NCI-H146 treated with DMSO at 0.1 percent for 48 hours (cell line): ENCODE results near the gene HRH2.
"Not testable (repeated sequence)": the region's sequence is repeated elsewhere in the genome, so short reads cannot be mapped to it uniquely, and the experiment has no call there.

Experiments
- DNase-seq: peaks from one replicate; lab custom pipeline; 2025; ENCODE audit not compliant: unreplicated experiment; lab: John Stamatoyannopoulos, UW

HRH2 gene

DNA sequence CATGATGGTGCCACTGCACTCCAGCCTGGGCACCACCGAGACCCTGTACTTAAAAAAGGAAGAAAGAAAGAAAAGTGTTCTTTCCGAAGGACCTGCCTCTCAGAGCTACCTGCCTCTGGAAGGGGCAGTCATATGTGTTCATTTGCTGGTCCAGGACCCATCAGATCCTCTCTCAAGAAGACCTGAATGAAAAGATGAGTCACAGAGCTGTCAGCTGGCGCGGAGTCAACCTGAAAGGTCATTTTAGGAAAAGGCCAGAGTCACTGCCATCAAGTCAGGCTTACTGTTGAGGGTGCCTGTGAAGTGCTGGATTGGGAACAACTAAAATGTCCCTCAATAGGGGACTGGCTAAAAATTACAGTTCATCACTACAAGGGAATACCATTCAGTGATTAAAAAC is 14.9 kb upstream of the HRH2 start:
- DNase-seq, result no peak

DNA sequence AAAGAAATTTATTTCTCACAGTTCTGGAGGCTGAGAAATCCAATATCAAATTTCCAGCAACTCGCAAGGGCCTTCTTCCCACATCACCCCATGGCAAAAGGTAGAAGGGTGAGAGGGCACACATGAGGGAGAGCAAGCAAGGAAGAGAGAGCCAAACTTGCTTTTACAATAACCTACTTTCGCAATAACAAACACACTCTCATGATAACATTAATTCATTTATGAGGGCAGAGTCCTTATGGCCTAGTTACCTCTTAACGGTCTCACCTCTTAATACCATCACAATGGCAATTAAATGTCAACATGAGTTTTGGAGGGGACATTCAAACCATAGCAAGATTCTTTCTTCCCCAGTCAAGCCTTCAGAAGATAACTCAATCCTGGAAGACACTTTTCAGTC is 11.6 kb upstream of the HRH2 start:
- no peak for DNase-seq

DNA sequence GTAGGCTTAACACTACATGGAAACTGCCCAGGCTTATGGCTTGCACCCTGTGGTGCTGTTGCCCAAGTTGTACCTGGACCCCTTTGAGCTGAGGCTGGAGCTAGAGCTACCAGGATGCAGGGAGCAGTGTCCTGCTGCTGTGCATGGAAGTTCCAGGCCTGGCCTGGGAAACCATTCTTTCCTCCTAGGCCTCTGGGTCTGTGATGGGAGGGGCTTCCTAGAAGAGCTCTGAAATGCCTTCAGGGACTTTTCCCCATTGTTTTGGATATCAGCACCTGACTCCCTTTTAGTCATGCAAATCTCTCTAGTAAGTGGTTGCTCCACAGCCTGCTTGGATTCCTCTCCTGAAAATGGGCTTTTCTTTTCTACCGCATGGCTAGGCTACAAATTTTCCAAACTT is 7.9 kb upstream of the HRH2 start:
- DNase-seq, result no peak

DNA sequence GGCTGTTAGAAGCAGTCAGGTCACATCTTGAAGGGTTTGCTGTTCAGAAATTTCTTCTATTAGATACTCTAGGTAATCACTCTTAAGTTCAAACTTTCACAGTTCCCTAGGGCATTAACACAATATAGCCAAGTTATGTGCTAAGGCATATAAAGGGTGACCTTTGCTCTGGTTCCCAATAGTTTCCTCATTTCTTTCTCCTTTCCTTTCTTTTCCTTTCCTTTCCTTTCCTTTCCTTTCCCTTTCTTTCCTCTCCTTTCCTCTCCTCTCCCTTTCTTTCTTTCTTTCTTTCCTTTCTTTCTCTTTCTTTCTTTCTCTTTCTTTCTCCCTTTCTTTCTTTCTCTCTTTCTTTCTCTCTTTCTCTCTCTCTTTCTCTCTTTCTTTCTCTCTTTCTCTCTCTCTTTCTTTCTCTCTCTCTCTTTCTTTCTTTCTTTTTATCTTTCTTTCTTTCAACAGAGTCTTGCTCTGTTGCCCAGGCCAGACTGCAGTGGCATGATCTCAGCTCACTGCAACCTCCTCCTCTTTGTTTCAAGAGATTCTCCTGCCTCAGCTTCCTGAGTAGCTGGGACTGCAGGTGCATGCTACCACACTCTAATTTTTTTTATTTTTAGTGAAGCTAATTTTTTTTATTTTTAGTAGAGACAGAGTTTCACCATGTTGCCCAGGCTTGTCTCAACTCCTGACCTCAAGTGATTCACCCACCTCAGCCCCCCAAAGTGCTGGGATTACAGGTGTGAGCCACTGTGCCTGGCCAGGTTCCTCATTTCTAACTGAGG is 7.3 kb upstream of the HRH2 start:
- DNase-seq, result not testable (repeated sequence)

DNA sequence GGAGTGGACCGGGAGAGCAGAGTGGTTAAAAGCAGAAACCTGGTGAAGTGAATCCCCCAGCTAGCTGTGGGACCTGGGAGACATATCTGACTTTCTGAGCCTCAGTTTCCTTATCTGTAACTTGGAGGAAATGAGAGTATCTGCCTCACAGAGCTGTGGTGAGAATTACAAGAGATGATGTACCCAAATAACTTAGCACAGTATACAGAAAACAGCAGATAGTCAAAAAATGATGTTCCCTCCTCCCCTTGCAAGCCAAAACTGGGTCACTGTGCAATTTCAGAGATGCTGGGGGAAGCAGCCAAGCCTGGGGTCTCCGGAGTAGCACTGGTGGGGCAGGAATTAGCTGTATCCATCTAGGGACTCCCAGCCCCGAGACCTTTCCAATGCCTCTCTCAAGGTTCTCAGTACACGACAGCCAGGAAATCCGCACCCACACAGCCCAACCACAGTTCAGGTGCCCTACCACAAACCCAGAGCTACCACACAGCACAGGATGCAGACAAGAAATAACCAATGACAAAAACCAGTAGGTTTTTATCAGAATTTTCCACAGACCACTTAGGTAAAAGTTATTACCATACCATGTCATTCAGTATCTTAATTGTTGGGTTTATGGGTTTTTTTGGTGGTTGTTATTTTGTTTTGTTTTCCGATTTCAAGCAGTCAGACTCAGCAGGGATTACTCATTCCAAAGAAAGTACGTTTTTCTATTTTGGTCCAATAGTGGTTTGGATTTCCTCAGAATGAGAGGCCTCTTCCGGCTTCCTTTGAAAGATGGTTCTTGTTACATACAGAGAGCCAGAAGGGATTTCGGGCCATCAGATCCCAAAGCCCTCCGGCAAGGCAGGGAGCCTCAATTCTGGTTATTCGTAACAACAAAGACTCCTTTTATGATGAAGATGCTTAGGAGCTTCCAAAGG is 4.9 kb upstream of the HRH2 start:
- no peak for DNase-seq

DNA sequence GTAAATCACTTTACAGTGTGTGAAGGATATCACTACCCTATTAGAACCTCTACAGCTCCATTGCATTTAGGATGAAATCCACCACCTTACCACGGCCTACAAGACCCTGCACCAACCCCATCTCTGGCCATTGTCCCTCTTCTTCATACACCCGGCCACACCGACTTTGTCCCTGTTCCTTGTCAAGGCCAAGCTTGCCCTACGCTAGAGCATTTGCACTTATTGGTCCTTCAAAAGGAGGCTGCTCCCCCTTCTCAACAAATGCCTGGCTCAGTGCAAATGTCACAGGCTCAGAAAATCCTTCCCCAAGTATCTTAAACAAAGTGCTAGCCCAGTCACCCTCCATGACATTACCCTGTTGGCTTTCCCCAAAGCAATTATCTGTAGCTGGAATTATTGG is 4.1 kb upstream of the HRH2 start:
- no peak for DNase-seq

DNA sequence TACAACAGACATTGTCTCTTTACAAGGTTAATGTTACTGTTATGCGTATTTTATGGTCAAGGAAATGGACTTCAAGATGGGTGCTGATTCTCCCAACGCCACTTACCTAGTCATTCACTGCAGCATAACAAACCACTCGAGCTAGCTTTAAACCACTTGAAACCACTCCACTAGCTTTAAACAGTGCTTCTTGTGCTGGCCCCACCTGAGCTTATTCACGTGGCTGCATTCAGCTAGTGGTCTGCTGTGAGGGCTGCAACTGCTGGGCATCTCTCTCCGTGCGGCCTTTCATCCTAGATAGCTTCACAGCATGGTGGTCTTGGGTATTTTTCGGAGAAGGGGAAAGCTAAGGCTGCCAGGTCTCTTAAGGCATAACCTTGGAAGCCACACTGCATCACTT is 3.5 kb upstream of the HRH2 start:
- DNase-seq, result no peak

DNA sequence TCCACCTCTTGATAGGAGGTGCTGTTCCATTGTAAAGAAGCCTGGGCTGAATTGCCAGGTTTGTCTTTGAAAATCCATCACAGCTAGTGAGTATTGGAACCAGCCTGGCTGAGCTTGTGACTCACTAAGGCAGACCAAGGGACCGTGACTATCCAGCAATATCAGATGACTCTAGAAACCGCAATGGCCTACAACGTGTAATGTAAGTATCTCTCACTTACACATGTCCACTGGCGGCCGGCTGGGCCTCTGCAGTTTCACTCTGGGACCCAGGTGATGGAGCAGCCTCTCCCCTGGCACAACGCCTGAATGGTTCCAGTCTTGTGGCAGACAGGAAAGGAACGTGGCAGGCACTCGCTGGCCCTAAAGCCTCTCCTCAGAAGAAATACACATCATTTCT is 3.1 kb upstream of the HRH2 start:
- no peak for DNase-seq

DNA sequence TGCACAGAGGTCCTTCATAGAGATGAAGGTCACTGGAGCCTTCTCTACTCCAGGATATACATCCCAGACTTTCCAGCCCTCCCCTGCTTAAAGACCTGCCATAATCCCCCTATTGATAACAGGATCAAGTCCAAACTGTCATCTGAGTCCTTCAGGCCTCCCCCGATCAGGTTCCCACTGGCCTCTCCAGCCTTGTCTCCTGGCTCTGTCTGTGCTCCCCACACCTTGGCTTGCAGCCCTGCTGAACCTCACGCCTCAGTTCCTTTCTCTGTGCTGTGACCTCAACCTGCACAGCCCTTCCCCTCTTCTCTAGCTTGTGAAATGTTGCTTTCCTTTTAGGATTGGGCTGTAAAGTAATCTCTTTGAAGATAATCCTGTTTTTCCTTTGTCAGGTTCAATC is 2.5 kb upstream of the HRH2 start:
- DNase-seq, result no peak

DNA sequence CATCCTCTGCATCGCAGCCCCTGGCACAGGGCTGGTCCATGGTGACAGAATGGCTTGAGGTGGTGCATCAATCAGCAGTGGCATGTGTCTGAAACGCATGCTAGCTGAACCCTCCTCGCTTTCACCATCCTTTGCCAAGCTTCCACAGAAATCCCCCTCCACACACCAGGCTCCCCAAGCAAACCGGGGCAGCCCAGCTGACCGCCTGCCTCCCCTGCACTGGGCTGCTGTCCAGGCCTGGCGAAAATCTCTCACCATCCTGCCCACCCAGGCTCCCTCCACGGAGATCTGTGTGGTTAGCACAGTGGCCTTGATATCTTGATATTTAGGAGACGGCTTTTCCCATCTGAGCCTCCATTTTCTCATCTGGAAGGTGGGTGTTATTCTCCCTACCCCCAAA is 905 bp upstream of the HRH2 start:
- no peak for DNase-seq

DNA sequence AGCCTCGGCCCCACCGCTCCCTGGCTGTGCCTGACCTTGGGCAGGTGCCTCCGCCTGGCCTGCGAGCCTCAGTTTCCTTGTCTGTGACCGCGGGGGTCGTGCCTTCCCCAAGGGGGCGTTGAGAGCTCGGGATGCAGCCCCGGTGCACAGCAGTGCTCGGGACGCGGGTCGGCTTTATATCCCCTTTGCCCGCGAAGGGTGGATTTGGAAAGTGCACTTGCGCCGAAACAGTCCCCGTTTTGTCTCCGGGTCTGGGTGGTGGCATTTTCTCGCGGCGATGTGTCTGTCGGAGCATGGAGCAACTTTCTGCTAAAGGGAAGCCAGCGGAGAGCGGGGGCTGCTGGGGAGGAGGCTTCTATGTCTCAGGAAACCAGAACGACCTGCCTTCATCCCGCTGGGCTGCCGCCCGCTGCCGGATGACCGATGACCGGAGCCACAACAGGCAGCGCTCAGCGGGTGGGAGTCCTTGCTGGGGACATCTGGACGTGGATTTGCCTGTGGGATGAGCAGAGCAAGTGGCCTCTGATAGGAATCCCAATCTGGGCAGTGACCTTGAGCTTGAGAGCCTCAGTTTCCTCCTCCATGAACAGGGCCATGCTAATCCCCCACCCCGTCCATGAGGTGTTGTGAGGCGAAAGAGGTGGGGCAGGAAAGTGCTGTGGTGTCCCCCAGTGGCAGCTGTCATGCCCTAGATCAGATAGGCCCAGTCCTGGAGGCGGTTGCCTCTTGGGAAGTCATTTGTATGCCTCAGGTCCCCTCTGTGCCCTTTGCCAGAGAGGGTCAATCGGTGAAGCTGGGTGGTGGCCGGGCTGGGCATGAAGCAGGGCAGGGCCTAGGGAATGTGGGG is 651 bp downstream of the HRH2 start:
- no peak for DNase-seq

DNA sequence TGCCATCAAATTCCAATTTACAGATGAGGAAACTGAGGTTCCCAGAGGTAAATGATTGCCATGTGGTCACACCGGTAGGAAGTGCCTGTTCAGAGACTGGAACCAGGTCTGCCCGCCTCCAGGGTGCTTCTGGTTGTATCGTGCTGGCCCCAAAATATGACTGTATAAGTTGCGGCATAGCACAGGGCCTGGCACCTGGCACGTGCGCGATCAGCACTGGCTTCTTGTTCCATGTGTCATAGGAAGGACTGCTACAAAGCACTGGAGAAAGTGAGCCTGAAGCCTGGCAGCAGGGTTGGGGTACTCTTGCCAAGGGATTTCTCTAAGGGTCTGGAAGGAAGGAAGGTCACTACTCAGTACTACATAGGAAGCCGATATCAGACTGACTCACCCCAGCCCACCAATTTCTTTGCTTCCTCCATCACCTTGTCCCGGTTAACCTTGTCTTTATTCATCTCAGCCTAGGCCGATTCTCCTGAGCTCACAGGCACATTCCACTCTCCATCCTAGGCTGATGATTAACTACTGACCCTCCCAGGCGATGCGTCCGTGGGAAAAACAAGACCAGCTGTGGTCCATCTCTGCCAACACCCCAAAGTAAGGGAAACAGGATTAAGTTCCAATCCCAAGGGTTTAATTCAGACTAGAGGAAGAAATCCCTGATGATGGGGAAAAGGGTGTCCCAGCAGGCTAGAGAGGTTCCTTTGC is 1.8 kb downstream of the HRH2 start:
- DNase-seq, result no peak

DNA sequence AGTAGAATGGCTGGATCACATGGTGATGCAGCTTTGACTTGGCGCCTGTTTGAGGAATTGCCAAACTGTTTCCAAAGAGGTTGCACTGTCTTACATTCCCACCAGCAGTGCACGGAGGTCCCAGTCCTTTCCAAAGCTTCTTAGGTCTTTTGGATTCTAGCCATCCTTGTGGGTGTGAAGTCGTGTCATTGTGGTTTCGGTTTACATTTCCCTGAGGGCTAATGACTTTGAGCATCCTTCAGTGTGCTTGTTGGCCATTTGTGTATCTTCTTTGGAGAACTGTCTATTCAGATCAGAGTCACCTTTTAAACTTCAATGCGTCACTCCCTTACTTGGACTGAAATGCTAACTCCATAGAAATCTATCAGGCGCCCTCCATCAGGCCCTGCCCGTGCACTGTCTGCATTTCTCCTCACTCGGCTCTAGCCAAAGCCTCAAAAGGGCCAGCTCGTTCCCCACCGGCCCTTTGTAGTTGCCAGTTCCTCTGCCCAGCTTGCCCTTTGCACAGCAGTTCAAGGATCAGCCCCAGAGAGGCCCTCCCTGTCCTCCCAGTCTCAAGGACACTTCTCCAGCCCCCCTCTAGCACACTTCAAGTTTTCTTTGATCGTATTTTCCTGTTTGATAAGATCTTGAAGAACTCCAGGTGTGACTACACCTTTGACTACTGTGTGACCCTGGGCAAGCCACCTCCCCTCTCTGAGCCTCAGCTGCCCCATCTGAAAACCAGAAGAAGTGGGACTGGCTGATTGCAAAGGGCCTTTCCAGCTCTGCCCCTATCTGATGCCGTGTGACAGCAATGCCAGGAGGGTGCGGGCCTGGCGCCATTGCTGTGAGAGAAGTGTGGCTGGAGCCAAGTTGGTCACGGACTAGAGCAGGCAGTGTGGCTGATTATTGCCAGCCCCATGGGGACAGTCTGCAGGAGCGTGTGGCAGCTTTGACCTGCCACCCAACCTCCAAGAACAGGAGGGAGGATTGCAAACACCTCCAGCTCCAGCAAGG is 5.6 kb downstream of the HRH2 start:
- DNase-seq, result no peak

DNA sequence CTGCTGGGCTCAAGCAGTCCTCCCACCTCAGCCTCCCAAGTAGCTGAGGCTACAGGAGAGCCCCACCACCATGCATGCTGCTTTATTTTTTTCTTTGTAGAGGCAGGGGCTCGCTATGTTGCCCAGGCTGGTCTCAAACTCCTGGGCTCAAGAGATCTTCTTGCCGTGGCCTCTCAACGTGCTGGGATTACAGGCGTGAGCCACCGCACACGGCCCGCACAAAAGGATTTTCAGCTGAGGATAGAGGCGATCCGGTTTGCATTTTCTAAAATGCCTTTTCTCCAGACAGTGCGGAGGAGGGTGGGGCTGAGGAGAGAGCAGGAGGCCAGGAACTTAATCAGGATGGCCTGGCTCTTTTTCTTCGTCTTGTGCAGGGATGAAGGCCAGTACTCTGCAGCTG is 6.9 kb downstream of the HRH2 start:
- DNase-seq, result no peak

DNA sequence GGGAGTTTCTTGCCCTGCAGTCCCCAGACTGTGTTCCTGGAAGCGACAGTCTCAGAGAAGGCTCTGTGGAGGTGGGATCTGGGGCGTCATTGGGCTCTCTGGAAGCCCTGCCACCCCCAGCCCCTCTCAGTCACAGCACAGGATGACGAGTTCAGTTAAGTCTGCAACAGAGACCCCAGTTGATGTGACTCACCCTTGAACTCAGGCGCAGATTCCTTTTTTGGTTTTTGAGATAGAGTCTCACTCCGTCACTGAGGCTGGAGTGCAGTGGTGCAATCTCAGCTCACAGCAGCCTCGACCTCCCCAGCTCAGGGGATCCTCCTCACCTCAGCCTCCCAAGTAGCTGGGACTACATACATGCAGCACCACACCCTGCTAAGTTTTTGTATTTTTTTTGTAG is 8.3 kb downstream of the HRH2 start:
- no peak for DNase-seq

DNA sequence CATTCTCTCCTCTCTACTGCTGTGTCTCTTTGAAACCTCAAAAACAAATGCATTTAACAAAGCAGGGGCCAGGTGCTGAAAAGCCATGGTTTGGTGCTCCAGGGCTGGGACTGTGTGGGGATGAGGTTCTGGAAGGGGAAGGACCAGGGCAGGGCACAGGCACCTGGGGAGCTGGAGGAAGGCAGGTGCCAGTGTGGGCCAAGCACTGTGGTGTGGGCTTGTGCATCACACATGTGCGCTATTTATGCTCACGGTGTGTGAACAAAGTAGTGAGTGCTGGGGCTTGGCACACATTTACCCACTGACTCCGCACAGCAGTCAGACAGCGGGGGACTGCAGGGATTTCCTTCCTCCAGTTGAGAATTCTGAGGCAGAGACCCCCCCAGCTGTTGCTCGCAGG is 10.1 kb downstream of the HRH2 start:
- no peak for DNase-seq

DNA sequence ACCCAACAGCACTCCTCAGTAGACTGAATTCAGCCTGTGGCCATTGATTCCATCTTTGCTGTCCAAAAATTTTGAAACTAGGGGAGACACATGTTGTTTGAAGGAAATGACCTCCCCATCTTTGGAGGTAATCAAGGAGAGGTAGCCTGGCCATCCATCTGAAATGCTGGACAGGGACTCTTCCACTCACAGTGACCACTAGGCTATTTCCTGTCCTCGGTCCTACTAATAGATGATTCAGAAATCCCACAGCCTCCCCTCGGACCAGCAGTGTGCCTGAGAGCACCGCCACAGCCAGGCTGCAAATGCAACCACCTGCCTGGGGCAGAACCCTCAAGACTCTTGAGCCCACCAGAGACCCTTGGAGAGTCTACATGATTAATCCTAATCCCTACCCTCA is 12.5 kb downstream of the HRH2 start:
- DNase-seq, result no peak

DNA sequence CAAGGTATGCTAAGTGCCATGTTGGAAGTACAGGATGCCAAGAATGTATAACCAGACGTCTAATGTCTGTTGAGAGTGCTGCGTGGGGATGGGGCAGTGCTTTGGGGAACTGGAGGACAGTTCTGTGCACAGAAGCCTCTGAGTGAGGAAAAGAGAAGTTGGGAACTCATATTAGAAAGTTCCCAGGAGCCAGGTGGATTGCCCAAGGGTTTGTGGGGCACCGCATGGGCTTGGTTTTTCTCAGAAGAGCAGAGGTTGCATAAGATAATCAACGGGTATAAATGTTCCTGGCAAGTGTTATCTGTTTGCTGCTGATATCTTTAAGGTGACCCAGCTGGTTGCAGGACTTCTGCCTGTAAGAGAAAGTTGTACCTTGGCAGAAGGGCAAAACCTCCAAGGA is 13.1 kb downstream of the HRH2 start:
- no peak for DNase-seq

DNA sequence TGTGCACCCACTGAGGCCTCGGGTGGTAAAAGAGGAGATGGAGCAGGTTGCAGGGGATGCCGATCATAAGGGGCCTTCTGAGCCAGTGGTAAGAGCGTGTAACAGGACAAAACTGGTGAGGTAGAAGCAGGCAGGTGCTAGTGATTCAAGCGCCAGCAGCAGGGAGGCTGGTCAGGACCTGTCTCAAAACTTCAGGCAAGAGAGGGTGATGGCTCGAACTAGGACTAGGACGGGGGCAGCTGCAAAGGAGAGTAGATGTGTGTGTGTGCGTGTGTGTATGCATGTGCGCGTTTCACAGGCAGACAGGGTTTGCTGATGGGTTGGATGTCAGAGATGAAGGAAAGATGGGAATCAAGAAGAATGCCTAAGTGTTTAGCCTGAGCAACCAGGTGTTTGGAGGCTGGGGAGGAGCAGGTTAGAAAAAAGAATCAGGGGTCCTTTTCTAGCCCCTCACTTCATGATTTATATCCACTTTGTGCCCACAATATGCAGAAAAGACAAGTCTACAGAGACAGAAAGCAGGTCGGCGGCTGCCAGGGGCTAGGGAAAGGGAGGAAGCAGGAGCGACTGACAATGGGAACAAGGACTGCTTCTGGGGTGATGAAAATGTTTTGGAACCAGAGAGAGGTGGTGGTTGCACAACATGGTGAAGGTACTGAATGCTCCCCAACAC is 15.2 kb downstream of the HRH2 start:
- DNase-seq, result no peak
